ENCODE measurements around the gene PTGES. TPM values are rescaled to one million over a fixed set of nuclear protein-coding genes. Genes with fewer than 3 reads are reported as not detected.

PTGES gene
- total and polyA plus RNA-seq, 10 of the 15 experiments (the other 5 are each of a cell fraction or from before 2014, with no cell fraction given) = 0.57 TPM; not detected in 9

- FAIRE-seq = peak; percentile 95
- intact Hi-C loops (cut with micrococcal nuclease; ENCODE audit: unreplicated experiment) = loop anchor here (1.0 to 5.0 kb wide), 3 partner anchors 46 to 646 kb away; partner anchors contain the start of gene ASB6
- ChIA-PET CTCF (interaction anchor here (0.6 to 4.8 kb wide), 14 partner anchors 10 to 653 kb away, joined by 3 to 37 read pairs (median 5); partner anchors contain the start of genes ASB6 and NTMT1), RAD21 (ENCODE audit: unreplicated experiment) (interaction anchor here (0.9 to 4.0 kb wide), 5 partner anchors 18 to 140 kb away, joined by 3 to 19 read pairs (median 4); no protein-coding TSS in a partner anchor), SMC1A (ENCODE audit: uncharacterized antibody, unreplicated experiment) (interaction anchor here (0.6 to 1.3 kb wide), 4 partner anchors 18 to 592 kb away, joined by 3 to 10 read pairs (median 4); no protein-coding TSS in a partner anchor), POLR2A (no interaction called here)
- WGBS (ENCODE audit: insufficient coverage, insufficient replicate concordance, low lambda C conversion rate, missing lambda C conversion rate) = 33% methylated on average over 13 of the region's 14 CpGs
- no peak overlapping the region for H3K9ac ChIP-seq (ENCODE audit: control insufficient read depth, insufficient read depth, low read length)
- no peaks in the 10 kb centered on the region for H3K4me1 ChIP-seq (ENCODE audit: control insufficient read depth, insufficient read depth, low read length)
- H3K4me2 ChIP-seq (ENCODE audit: control insufficient read depth, insufficient read depth) = no peak overlapping the region
- no peak overlapping the region for H2AFZ ChIP-seq (ENCODE audit: control insufficient read depth, low read depth, low read length)
- H3K4me3 ChIP-seq = no peak overlapping the region
- H3K36me3 ChIP-seq (ENCODE audit: control insufficient read depth in 2 of 2, insufficient read depth in 2 of 2, low read length in 1 of 2) = no peaks in the 10 kb centered on the region
- H3K79me2 ChIP-seq (ENCODE audit: control insufficient read depth, insufficient read depth, low read length) = no peaks in the 10 kb centered on the region
- no peak overlapping the region for H3K27ac ChIP-seq (ENCODE audit: control insufficient read depth, insufficient read depth)
- peak; percentile 16 for DNase-seq (ENCODE audit: low read depth, low spot score)
- in situ Hi-C loops (cut with MboI) = loop anchor here (5.0 kb wide), 3 partner anchors 46 to 651 kb away; no protein-coding TSS in a partner anchor
- no peaks in the 10 kb centered on the region; the same call in 2 of the 3 replicates for H3K9me3 ChIP-seq (replicated peaks; ENCODE audit: control insufficient read depth, insufficient read depth, low read length)
- peak; percentile 99 for ATAC-seq
- H4K20me1 ChIP-seq (ENCODE audit: control insufficient read depth, insufficient read depth) = no peaks in the 10 kb centered on the region
- no peaks in the 10 kb centered on the region; a peak in 1 of 4 replicates for H3K27me3 ChIP-seq (replicated peaks in 1 of 2; ENCODE audit: control insufficient read depth in 2 of 2, insufficient read depth in 2 of 2, low read length in 1 of 2)
- no TSS peak for BruUV-seq (replicated peaks)
- TF ChIP-seq PKNOX1 (IDR thresholded peaks at IDR 0.05) = no peak
- no peak for TF ChIP-seq TAF1 (IDR thresholded peaks at IDR 0.05; ENCODE audit: borderline replicate concordance, low read depth, low read length)
- TF ChIP-seq ZBTB33 (IDR thresholded peaks at IDR 0.05) = no peak
- TF ChIP-seq RB1 (IDR thresholded peaks at IDR 0.05; ENCODE audit: borderline replicate concordance) = no peak
- no peak for TF ChIP-seq TCF7 (IDR thresholded peaks at IDR 0.05; ENCODE audit: borderline replicate concordance)
- no peak for TF ChIP-seq KAT2A (conservative IDR thresholded peaks at IDR 0.05; ENCODE audit: control insufficient read depth, low read depth, low read length)
- peak; percentile 97 for TF ChIP-seq RAD21 (IDR thresholded peaks at IDR 0.05; ENCODE audit: insufficient read depth, low read depth, low read length)
- no peak for TF ChIP-seq KDM1A (IDR thresholded peaks at IDR 0.05; ENCODE audit: borderline replicate concordance)
- TF ChIP-seq ZNF274 (IDR thresholded peaks at IDR 0.05; ENCODE audit: insufficient read depth, insufficient read length) = no peak
- TF ChIP-seq SMC3 (IDR thresholded peaks at IDR 0.05; ENCODE audit: borderline replicate concordance, low read length) = peak; percentile 86
- peak; percentile 58 for TF ChIP-seq YY1 (IDR thresholded peaks at IDR 0.05; ENCODE audit: low read depth, low read length)
- peak; percentile 88 to 94 (median 89) for TF ChIP-seq CTCF (IDR thresholded peaks at IDR 0.05 in 2 of 3, conservative IDR thresholded peaks at IDR 0.05 in 1 of 3; ENCODE audit: control insufficient read depth in 2 of 3, extremely low read depth in 1 of 3, insufficient read depth in 1 of 3, low read depth in 3 of 3, low read length in 3 of 3)
- TF ChIP-seq SIN3A (IDR thresholded peaks at IDR 0.05; ENCODE audit: low read depth, low read length) = no peak
- no peak for TF ChIP-seq BMI1 (IDR thresholded peaks at IDR 0.05; ENCODE audit: borderline replicate concordance)
Measured at GRCh38 chr9:129783516-129784361, 30.9 kb upstream of the PTGES start.

Data from GM12878 (cell line).